Astrocyte (in vitro differentiated cells and primary cell): Measurements from ENCODE around the gene SLAMF8.

Experiments
- EZH2 ChIP-seq: IDR thresholded peaks from 2 replicates; pipeline ENCODE4 v1.6.1; 2012; ENCODE audit warnings: mild to moderate bottlenecking, low read length, inconsistent platforms; ENCODE audit not compliant: insufficient read depth
- TF ChIP-seq, protein P1 (sequence below): IDR thresholded peaks from 2 replicates; pipeline ENCODE4 v1.5.1; 2011; ENCODE audit warnings: low read depth, mild to moderate bottlenecking, inconsistent platforms, low read length, moderate library complexity; ENCODE audit not compliant: insufficient read depth

DNA sequence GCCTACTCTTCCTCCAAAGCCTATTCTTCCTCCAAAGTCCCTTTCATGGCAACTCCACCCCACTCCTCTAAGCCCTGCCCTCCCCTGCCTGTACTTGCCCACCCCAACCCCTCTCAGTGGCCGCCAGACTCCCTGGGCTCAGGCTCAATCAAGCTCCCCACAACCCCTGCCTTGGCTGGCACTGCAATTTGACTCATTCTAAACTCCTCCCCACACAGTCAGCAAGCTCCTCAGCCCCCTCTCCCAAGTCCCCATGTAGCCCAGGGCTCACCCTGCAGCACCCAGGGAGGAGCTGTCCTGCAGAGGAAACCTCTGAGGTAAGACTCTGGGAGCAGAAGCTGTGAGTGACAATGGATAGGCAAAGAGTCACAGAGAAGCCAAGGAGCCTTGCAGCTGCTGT is 39.4 kb downstream of the SLAMF8 start:
- TF ChIP-seq, protein P1, sequence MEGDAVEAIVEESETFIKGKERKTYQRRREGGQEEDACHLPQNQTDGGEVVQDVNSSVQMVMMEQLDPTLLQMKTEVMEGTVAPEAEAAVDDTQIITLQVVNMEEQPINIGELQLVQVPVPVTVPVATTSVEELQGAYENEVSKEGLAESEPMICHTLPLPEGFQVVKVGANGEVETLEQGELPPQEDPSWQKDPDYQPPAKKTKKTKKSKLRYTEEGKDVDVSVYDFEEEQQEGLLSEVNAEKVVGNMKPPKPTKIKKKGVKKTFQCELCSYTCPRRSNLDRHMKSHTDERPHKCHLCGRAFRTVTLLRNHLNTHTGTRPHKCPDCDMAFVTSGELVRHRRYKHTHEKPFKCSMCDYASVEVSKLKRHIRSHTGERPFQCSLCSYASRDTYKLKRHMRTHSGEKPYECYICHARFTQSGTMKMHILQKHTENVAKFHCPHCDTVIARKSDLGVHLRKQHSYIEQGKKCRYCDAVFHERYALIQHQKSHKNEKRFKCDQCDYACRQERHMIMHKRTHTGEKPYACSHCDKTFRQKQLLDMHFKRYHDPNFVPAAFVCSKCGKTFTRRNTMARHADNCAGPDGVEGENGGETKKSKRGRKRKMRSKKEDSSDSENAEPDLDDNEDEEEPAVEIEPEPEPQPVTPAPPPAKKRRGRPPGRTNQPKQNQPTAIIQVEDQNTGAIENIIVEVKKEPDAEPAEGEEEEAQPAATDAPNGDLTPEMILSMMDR, result no peak
- no peak for TF ChIP-seq EZH2
